ENCODE data around the gene DRC1. TPM values are rescaled to one million over a fixed set of nuclear protein-coding genes. Genes with fewer than 3 reads are reported as not detected.

DRC1 gene
- total and polyA plus RNA-seq, 2 of the 4 experiments (the other 2 are of a cell fraction) = 0.18 TPM; not detected in 1

- in situ Hi-C loops (cut with MboI; ENCODE audit: low sequenced_read_pairs) = no loop called here
- Histone ChIP-seq H3K9me3 (ENCODE audit: control insufficient read depth, insufficient read depth, low read length) (peaks cover 5% of the 10 kb centered on the region), H3K4me3 (ENCODE audit: insufficient read depth, low read depth, low read length) (no peak overlapping the region), H3K79me1 (ENCODE audit: low read depth in 1 of 2, low read length in 2 of 2) (no peaks in the 10 kb centered on the region), H3K9ac (ENCODE audit: low read depth, low read length) (no peak overlapping the region), H3K23ac (ENCODE audit: low read depth, low read length) (no peak overlapping the region), H2AK5ac (ENCODE audit: low read depth, low read length) (no peak overlapping the region), H2AFZ (replicated peaks; ENCODE audit: low read length, poor library complexity) (no peak overlapping the region), H3K27me3 (ENCODE audit: control insufficient read depth, insufficient read depth, low read length) (no peaks in the 10 kb centered on the region; the same call in 1 of the 2 replicates), H3K27ac (ENCODE audit: insufficient read depth, low read length) (no peak overlapping the region), H2BK20ac (ENCODE audit: low read depth, low read length) (no peak overlapping the region), H3K18ac (ENCODE audit: low read depth, low read length) (no peak overlapping the region), H3K56ac (ENCODE audit: extremely low read depth, insufficient read depth, low read length) (no peak overlapping the region), H2BK5ac (ENCODE audit: low read depth, low read length, poor library complexity, severe bottlenecking) (no peak overlapping the region), H3K14ac (replicated peaks; ENCODE audit: low read depth, low read length) (no peak overlapping the region), H2BK15ac (ENCODE audit: low read depth, low read length) (no peak overlapping the region), H4K91ac (ENCODE audit: insufficient read depth, low read depth, low read length) (no peak overlapping the region), H3K36me3 (ENCODE audit: control insufficient read depth, insufficient read depth, low read length) (no peaks in the 10 kb centered on the region), H3K4me2 (ENCODE audit: low read depth, low read length) (no peak overlapping the region), H4K5ac (ENCODE audit: low read depth, low read length) (no peak overlapping the region), H3K4ac (ENCODE audit: low read depth, low read length) (no peak overlapping the region), H2AK9ac (replicated peaks; ENCODE audit: low read depth, low read length, poor library complexity) (no peak overlapping the region), H4K20me1 (ENCODE audit: insufficient read depth, low read length) (no peaks in the 10 kb centered on the region), H3K9me1 (ENCODE audit: insufficient read depth, low read length) (no peaks in the 10 kb centered on the region; the same call in 1 of the 2 replicates), H2BK120ac (ENCODE audit: low read depth, low read length) (no peak overlapping the region), H4K8ac (ENCODE audit: low read depth in 2 of 2, low read length in 2 of 2) (no peak overlapping the region), H3K4me1 (ENCODE audit: control insufficient read depth, insufficient read depth, low read length) (no peaks in the 10 kb centered on the region)
- WGBS, 2 experiments (ENCODE audit: extremely low coverage in 2 of 2, insufficient read length in 1 of 2) = 61% methylated on average over 4 of the region's 9 CpGs; no CpG with 5 or more reads in 1 of the 2 experiments
- ChIA-PET CTCF (no interaction called here), POLR2A (ENCODE audit: unreplicated experiment) (no interaction called here)
- TF ChIP-seq POLR2A (IDR thresholded peaks at IDR 0.05; ENCODE audit: low read depth, low read length) (no peak), CHD1 (IDR thresholded peaks at IDR 0.05; ENCODE audit: low read depth, low read length) (no peak), NFE2L2 (IDR thresholded peaks at IDR 0.05; ENCODE audit: low read depth, low read length) (no peak), SMC3 (IDR thresholded peaks at IDR 0.05; ENCODE audit: low read depth, low read length) (no peak), MAZ (IDR thresholded peaks at IDR 0.05; ENCODE audit: borderline replicate concordance, low read depth, low read length) (no peak), CEBPB (IDR thresholded peaks at IDR 0.05; ENCODE audit: low read depth, low read length) (no peak), USF2 (IDR thresholded peaks at IDR 0.05; ENCODE audit: low read depth, low read length) (no peak), ELK1 (IDR thresholded peaks at IDR 0.05; ENCODE audit: borderline replicate concordance, low read depth, low read length) (no peak), BHLHE40 (IDR thresholded peaks at IDR 0.05; ENCODE audit: low read depth, low read length) (no peak), MAFK (IDR thresholded peaks at IDR 0.05; ENCODE audit: low read depth, low read length) (no peak)
- DNase-seq = no peak
- dilution Hi-C loops (cut with HindIII; ENCODE audit: low sequenced_read_pairs, unreplicated experiment) = no loop called here
- intact Hi-C loops (cut with micrococcal nuclease) = no loop called here
- no TSS peak for BruUV-seq (replicated peaks)
- no peak for ATAC-seq (ENCODE audit: low read depth)
Measured at GRCh38 chr2:26470601-26471260, 69.0 kb downstream of the DRC1 start.
